IMR-90 (cell line): ENCODE measurements around the gene ARL10. TPM values are rescaled to one million over a fixed set of nuclear protein-coding genes. Genes with fewer than 3 reads are reported as not detected.

Experiments used
- ATAC-seq: fragments of 200-7000 bp; cut with Tn5 transposase; 2 replicates; pipeline ENCODE4 v1.9.1; 2020; ENCODE audit warnings: low read depth, mild to moderate bottlenecking, moderate library complexity
- Bru-seq: library from RNA; stranded (reverse); fragments of 400-500 nt; gene quantifications from one replicate; lab custom pipeline; 2021; lab: Mats Ljungman, UMichigan
- BruChase-seq, 2 experiments: library from RNA; stranded (reverse); fragments of 400-500 nt; gene quantifications; one replicate each; lab custom pipeline; 2021; lab: Mats Ljungman, UMichigan
- BruUV-seq: library from RNA; stranded (reverse); fragments of 400-500 nt; replicated peaks from 2 replicates; lab custom pipeline; 2021; lab: Mats Ljungman, UMichigan
- CTCF ChIA-PET: fragments of 300-600 bp; formaldehyde crosslinking; extraction: SDS; loops from one replicate; lab custom pipeline; 2021; ENCODE audit warnings: antibody characterized with exemption; lab: Yijun Ruan, JAX
- POLR2A ChIA-PET: fragments of 300-600 bp; sonication (Branson Sonifier 250); formaldehyde crosslinking; loops from one replicate; lab custom pipeline; 2022; ENCODE audit warnings: antibody characterized with exemption; ENCODE audit not compliant: unreplicated experiment; lab: Charles Lee
- DNase-seq: peaks from one replicate; pipeline ENCODE4 v3.0.0; 2013
- H2AFZ ChIP-seq: replicated peaks from 2 replicates; pipeline ENCODE3; 2013; ENCODE audit warnings: low read length, mild to moderate bottlenecking; ENCODE audit not compliant: poor library complexity
- H2AK5ac ChIP-seq: 2 replicates; pipeline ENCODE4 v1.6.1; 2013; ENCODE audit warnings: low read depth, low read length, inconsistent platforms
- H2AK9ac ChIP-seq: replicated peaks from 2 replicates; pipeline ENCODE3; 2013; ENCODE audit warnings: mild to moderate bottlenecking, low read depth, low read length, moderate library complexity; ENCODE audit not compliant: poor library complexity
- H2BK120ac ChIP-seq: 2 replicates; pipeline ENCODE4 v1.6.1; 2013; ENCODE audit warnings: low read depth, low read length, inconsistent platforms
- H2BK15ac ChIP-seq: 3 replicates; pipeline ENCODE4 v1.6.1; 2013; ENCODE audit warnings: low read depth, low read length, inconsistent platforms
- H2BK20ac ChIP-seq: 2 replicates; pipeline ENCODE4 v1.6.1; 2013; ENCODE audit warnings: low read depth, mild to moderate bottlenecking, inconsistent platforms, low read length, moderate library complexity
- H2BK5ac ChIP-seq: 2 replicates; pipeline ENCODE4 v1.6.1; 2013; ENCODE audit warnings: mild to moderate bottlenecking, low read depth, low read length, inconsistent platforms; ENCODE audit not compliant: poor library complexity, severe bottlenecking
- H3K14ac ChIP-seq: replicated peaks from 2 replicates; pipeline ENCODE4 v1.6.1; 2013; ENCODE audit warnings: low read depth, low read length, inconsistent platforms
- H3K18ac ChIP-seq: 2 replicates; pipeline ENCODE4 v1.6.1; 2013; ENCODE audit warnings: low read depth, low read length, control low read depth
- H3K23ac ChIP-seq: 2 replicates; pipeline ENCODE4 v1.6.1; 2013; ENCODE audit warnings: low read depth, low read length, inconsistent platforms
- H3K27ac ChIP-seq: 2 replicates; pipeline ENCODE4 v1.5.1; 2013; ENCODE audit warnings: mild to moderate bottlenecking, control low read depth, low read length; ENCODE audit not compliant: insufficient read depth
- H3K27me3 ChIP-seq: 2 replicates; pipeline ENCODE4 v1.6.1; 2013; ENCODE audit warnings: low read length; ENCODE audit not compliant: control insufficient read depth, insufficient read depth
- H3K36me3 ChIP-seq: 2 replicates; pipeline ENCODE4 v1.6.1; 2013; ENCODE audit warnings: low read length, mixed read lengths; ENCODE audit not compliant: control insufficient read depth, insufficient read depth
- H3K4ac ChIP-seq: 2 replicates; pipeline ENCODE4 v1.6.1; 2013; ENCODE audit warnings: low read depth, low read length, inconsistent platforms
- H3K4me1 ChIP-seq: 2 replicates; pipeline ENCODE4 v1.6.1; 2013; ENCODE audit warnings: low read length, mixed read lengths; ENCODE audit not compliant: control insufficient read depth, insufficient read depth
- H3K4me2 ChIP-seq: 2 replicates; pipeline ENCODE4 v1.6.1; 2013; ENCODE audit warnings: low read depth, mild to moderate bottlenecking, control low read depth, low read length, moderate library complexity
- H3K4me3 ChIP-seq: 2 replicates; pipeline ENCODE4 v1.5.1; 2013; ENCODE audit warnings: low read depth, mild to moderate bottlenecking, control low read depth, low read length, moderate library complexity; ENCODE audit not compliant: insufficient read depth
- H3K56ac ChIP-seq: 2 replicates; pipeline ENCODE4 v1.6.1; 2013; ENCODE audit warnings: low read length, inconsistent platforms; ENCODE audit not compliant: insufficient read depth; ENCODE audit errors: extremely low read depth
- H3K79me1 ChIP-seq, 2 experiments: 2 replicates each; pipeline ENCODE4 v1.6.1; 2013; ENCODE audit warnings: low read length in 2 of 2, inconsistent platforms in 1 of 2, low read depth in 1 of 2
- H3K9ac ChIP-seq: 2 replicates; pipeline ENCODE4 v1.6.1; 2013; ENCODE audit warnings: low read depth, low read length, control low read depth
- H3K9me1 ChIP-seq: 2 replicates; pipeline ENCODE4 v1.6.1; 2013; ENCODE audit warnings: low read length, inconsistent platforms; ENCODE audit not compliant: insufficient read depth
- H3K9me3 ChIP-seq: 2 replicates; pipeline ENCODE4 v1.6.1; 2013; ENCODE audit warnings: low read length; ENCODE audit not compliant: control insufficient read depth, insufficient read depth
- H4K20me1 ChIP-seq: 2 replicates; pipeline ENCODE4 v1.6.1; 2013; ENCODE audit warnings: low read length, inconsistent platforms; ENCODE audit not compliant: insufficient read depth
- H4K5ac ChIP-seq: 2 replicates; pipeline ENCODE4 v1.6.1; 2013; ENCODE audit warnings: mild to moderate bottlenecking, low read depth, low read length, control low read depth
- H4K8ac ChIP-seq, 2 experiments: 2 replicates each; pipeline ENCODE4 v1.6.1; 2013; ENCODE audit warnings: low read depth in 2 of 2, low read length in 2 of 2, control low read depth in 1 of 2, inconsistent platforms in 1 of 2
- H4K91ac ChIP-seq: 2 replicates; pipeline ENCODE4 v1.6.1; 2013; ENCODE audit warnings: low read depth, low read length, inconsistent platforms; ENCODE audit not compliant: insufficient read depth
- BHLHE40 ChIP-seq: fragments of 150-350 bp; IDR thresholded peaks from 2 replicates; pipeline ENCODE4 v1.6.1; 2016; ENCODE audit warnings: mild to moderate bottlenecking, low read depth, low read length
- CEBPB ChIP-seq: IDR thresholded peaks from 2 replicates; pipeline ENCODE4 v1.6.1; 2012; ENCODE audit warnings: low read depth, low read length, improper control_type of control experiment
- CHD1 ChIP-seq: IDR thresholded peaks from 2 replicates; pipeline ENCODE4 v1.6.1; 2012; ENCODE audit warnings: low read depth, low read length, improper control_type of control experiment
- FOS ChIP-seq: fragments of 150-350 bp; IDR thresholded peaks from 2 replicates; pipeline ENCODE4 v1.6.1; 2016; ENCODE audit warnings: low read depth, low read length
- MAZ ChIP-seq: IDR thresholded peaks from 2 replicates; pipeline ENCODE4 v1.6.1; 2012; ENCODE audit warnings: low read depth, mild to moderate bottlenecking, low read length, improper control_type of control experiment, moderate library complexity, borderline replicate concordance
- MXI1 ChIP-seq: IDR thresholded peaks from 2 replicates; pipeline ENCODE4 v1.6.1; 2012; ENCODE audit warnings: low read depth, mild to moderate bottlenecking, low read length, moderate library complexity, borderline replicate concordance
- NFE2L2 ChIP-seq: fragments of 150-350 bp; IDR thresholded peaks from 2 replicates; pipeline ENCODE4 v1.6.1; 2016; ENCODE audit warnings: low read depth, mild to moderate bottlenecking, low read length
- POLR2A ChIP-seq: IDR thresholded peaks from 2 replicates; pipeline ENCODE4 v1.6.1; 2012; ENCODE audit warnings: mild to moderate bottlenecking, low read depth, low read length
- RCOR1 ChIP-seq: IDR thresholded peaks from 2 replicates; pipeline ENCODE4 v1.6.1; 2012; ENCODE audit warnings: mild to moderate bottlenecking, low read length, improper control_type of control experiment; ENCODE audit not compliant: insufficient replicate concordance
- RFX5 ChIP-seq: IDR thresholded peaks from 2 replicates; pipeline ENCODE4 v1.8.0; 2012; ENCODE audit warnings: low read depth, mild to moderate bottlenecking, low read length, moderate library complexity
- WGBS, 2 experiments: methylation state at CpG; one replicate each; pipeline versions ENCODE4 v1.1.5 to v1.1.7; 2013; ENCODE audit warnings: missing lambda C conversion rate in 2 of 2; ENCODE audit not compliant: insufficient read length in 1 of 2; ENCODE audit errors: extremely low coverage in 2 of 2; 5-methylcytosine and 5-hydroxymethylcytosine counted together
- dilution Hi-C: fragments of 300-500 bp; cut with HindIII; formaldehyde crosslinking; loops from one replicate; pipeline ENCODE4 v1.14.3; 2018; ENCODE audit warnings: low sequenced_read_pairs; ENCODE audit not compliant: unreplicated experiment
- in situ Hi-C: fragments of 300-500 bp; cut with MboI; formaldehyde crosslinking; loops from 3 replicates; pipeline ENCODE4 v1.14.3; 2019; ENCODE audit warnings: low sequenced_read_pairs, inconsistent platforms, mixed read lengths
- intact Hi-C: fragments of 100-400 bp; cut with micrococcal nuclease; formaldehyde crosslinking; loops from 2 replicates; pipeline ENCODE4 v1.10.0; 2022
- long read RNA-seq: library from polyadenylated mRNA; unstranded; transcript quantifications from one replicate; pipeline ENCODE4 v2.0.0, GENCODE V29; 2021; ENCODE audit not compliant: unreplicated experiment
- polyA plus RNA-seq, 3 experiments: library from polyadenylated mRNA; depleted of rRNA; stranded (reverse); fragments of >200 nt; gene quantifications; 2 replicates each; pipeline ENCODE4 v1.2.3, GENCODE V29; 2012; ENCODE audit warnings: low replicate concordance in 1 of 3
- total RNA-seq: library from RNA; depleted of rRNA; stranded (reverse); fragments of >200 nt; gene quantifications from 2 replicates; pipeline ENCODE4 v1.2.3, GENCODE V29; 2012; rRNA removed
- TF ChIP-seq, protein P1 (sequence below): fragments of 150-350 bp; IDR thresholded peaks from 2 replicates; pipeline ENCODE4 v1.6.1; 2017; ENCODE audit warnings: mild to moderate bottlenecking, antibody characterized with exemption, low read length, low read depth
- TF ChIP-seq, protein P2 (sequence below): conservative IDR thresholded peaks from 2 replicates; pipeline ENCODE4 v1.5.1; 2012; ENCODE audit warnings: mild to moderate bottlenecking, low read depth, low read length, improper control_type of control experiment

Gene ARL10, protein sequence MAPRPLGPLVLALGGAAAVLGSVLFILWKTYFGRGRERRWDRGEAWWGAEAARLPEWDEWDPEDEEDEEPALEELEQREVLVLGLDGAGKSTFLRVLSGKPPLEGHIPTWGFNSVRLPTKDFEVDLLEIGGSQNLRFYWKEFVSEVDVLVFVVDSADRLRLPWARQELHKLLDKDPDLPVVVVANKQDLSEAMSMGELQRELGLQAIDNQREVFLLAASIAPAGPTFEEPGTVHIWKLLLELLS
- total RNA-seq (3.6 and 4.4 TPM in 2 replicates), polyA plus RNA-seq (2012; rRNA removed) (5.0 and 6.0 TPM in 2 replicates), Bru-seq, nascent RNA (percentile 71 among the genes with signal in this experiment), BruChase-seq, experiment 1, labeled RNA remaining after a 6-hour chase (percentile 89 among the genes with signal in this experiment), BruChase-seq, experiment 2, labeled RNA remaining after a 2-hour chase (percentile 94 among the genes with signal in this experiment)
- polyA plus RNA-seq (2012; cell fraction: cytosol; rRNA removed): 1.3 and 1.5 TPM in 2 replicates
- polyA plus RNA-seq (2012; cell fraction: nucleus; rRNA removed; ENCODE audit: low replicate concordance): 17.8 and 20.2 TPM in 2 replicates
- long read RNA-seq, full-length matches to known transcripts: 4 of 7 reads
- long read RNA-seq, partial matches to known transcripts: 2 of 7 reads
- long read RNA-seq, other reads (novel, unspliced or antisense): 1 of 7 reads

DNA sequence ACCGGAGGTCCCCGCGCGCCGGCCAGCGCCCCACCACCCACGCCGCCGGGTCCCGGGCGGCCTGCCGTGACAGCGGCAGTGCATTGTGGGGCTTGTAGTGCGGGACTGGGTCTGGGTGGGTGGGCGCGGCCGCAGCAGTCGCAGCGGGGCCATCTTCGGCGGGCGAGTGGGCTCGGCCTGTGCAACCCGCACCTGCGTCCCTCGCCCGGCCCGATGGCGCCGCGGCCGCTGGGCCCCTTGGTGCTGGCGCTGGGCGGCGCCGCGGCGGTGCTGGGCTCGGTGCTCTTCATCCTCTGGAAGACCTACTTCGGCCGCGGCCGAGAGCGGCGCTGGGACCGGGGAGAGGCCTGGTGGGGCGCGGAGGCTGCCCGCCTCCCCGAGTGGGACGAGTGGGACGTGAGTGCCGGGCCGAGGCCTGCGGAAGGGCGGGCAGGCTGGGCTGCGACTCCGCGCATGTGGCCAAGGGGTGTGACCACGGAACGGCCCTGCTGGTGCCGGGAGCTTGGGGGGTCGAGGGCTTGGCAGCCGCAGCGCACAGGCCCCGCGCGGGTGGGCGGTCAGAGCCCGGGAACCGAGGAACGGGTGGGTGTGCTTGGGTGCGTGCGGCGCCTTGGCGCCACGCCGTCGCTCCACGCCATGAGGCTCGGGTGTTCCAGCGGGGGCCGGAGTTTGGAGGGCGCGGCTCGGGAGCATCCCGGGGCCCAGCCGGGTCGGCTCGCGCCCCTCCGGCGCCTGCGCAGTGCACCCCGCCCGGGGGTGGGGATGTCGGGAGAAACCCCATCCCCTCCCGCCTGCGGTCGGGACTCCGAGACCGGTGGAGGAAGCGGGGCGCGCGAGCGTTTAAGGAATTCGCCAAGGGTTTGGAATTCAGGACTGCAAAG lies at the start of gene ARL10:
Gene ARL10, plus strand, starts transcription at position 137 of the 881 bp plus-strand sequence. Its CDS starts 77 bp downstream, at position 214.
- H2AFZ ChIP-seq: peak within 1 kb of the TSS; percentile 95
- BruUV-seq: no TSS peak
- peak within 1 kb of the TSS; percentile 58 for H3K4me3 ChIP-seq
- peak within 1 kb of the TSS; percentile 86 for H2AK9ac ChIP-seq
- peak within 1 kb of the TSS; percentile 47; the same call in 1 of the 2 replicates for H2BK20ac ChIP-seq
- WGBS, 2 experiments: 0% methylated on average over 38 of the region's 108 CpGs; no CpG with 5 or more reads in 1 of the 2 experiments
- H2BK15ac ChIP-seq: peak within 1 kb of the TSS; percentile 60; the same call in 1 of the 3 replicates
- H3K27ac ChIP-seq: peak within 1 kb of the TSS; percentile 64
- peak within 1 kb of the TSS; percentile 69 for H2BK5ac ChIP-seq
- DNase-seq: peak; percentile 55
- ATAC-seq: peak; percentile 68
- H3K4me1 ChIP-seq: peaks cover 7% of the 10 kb centered on the region
- H3K36me3 ChIP-seq: peaks cover 15% of the 10 kb centered on the region
- H3K27me3 ChIP-seq: no peaks in the 10 kb centered on the region
- intact Hi-C loops: no loop called here
- H3K23ac ChIP-seq: peak within 1 kb of the TSS; percentile 50
- peak within 1 kb of the TSS; percentile 96 for H4K5ac ChIP-seq
- ChIA-PET CTCF (no interaction called here), POLR2A (no interaction called here)
- peak within 1 kb of the TSS; percentile 83 for H4K91ac ChIP-seq
- H3K4me2 ChIP-seq: peak within 1 kb of the TSS; percentile 87
- peak within 1 kb of the TSS; percentile 95 to 100 for H4K8ac ChIP-seq
- peaks cover 4% of the 10 kb centered on the region for H3K9me1 ChIP-seq
- peak within 1 kb of the TSS; percentile 42 for H2BK120ac ChIP-seq
- H2AK5ac ChIP-seq: peak within 1 kb of the TSS; percentile 88
- peak within 1 kb of the TSS; percentile 78 for H3K9ac ChIP-seq
- peak within 1 kb of the TSS; percentile 81 for H3K14ac ChIP-seq
- dilution Hi-C loops: no loop called here
- peaks cover 15 to 23% of the 10 kb centered on the region in 2 experiments for H3K79me1 ChIP-seq
- H3K9me3 ChIP-seq: no peaks in the 10 kb centered on the region
- H4K20me1 ChIP-seq: no peaks in the 10 kb centered on the region
- in situ Hi-C loops: no loop called here
- H3K56ac ChIP-seq: 0 out of 2 replicates have a peak within 1 kb of the TSS, but pooled peaks have one; percentile 66
- peak within 1 kb of the TSS; percentile 90 for H3K4ac ChIP-seq
- H3K18ac ChIP-seq: peak within 1 kb of the TSS; percentile 21
- TF ChIP-seq MAZ (no peak), POLR2A (no peak), CEBPB (no peak), FOS (no peak), NFE2L2 (no peak), BHLHE40 (no peak), CHD1 (no peak), RFX5 (no peak), RCOR1 (no peak), MXI1 (peak; percentile 85)
- TF ChIP-seq, protein P1, sequence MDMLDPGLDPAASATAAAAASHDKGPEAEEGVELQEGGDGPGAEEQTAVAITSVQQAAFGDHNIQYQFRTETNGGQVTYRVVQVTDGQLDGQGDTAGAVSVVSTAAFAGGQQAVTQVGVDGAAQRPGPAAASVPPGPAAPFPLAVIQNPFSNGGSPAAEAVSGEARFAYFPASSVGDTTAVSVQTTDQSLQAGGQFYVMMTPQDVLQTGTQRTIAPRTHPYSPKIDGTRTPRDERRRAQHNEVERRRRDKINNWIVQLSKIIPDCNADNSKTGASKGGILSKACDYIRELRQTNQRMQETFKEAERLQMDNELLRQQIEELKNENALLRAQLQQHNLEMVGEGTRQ: peak; percentile 30; the same call in 1 of the 2 replicates
- TF ChIP-seq, protein P2, sequence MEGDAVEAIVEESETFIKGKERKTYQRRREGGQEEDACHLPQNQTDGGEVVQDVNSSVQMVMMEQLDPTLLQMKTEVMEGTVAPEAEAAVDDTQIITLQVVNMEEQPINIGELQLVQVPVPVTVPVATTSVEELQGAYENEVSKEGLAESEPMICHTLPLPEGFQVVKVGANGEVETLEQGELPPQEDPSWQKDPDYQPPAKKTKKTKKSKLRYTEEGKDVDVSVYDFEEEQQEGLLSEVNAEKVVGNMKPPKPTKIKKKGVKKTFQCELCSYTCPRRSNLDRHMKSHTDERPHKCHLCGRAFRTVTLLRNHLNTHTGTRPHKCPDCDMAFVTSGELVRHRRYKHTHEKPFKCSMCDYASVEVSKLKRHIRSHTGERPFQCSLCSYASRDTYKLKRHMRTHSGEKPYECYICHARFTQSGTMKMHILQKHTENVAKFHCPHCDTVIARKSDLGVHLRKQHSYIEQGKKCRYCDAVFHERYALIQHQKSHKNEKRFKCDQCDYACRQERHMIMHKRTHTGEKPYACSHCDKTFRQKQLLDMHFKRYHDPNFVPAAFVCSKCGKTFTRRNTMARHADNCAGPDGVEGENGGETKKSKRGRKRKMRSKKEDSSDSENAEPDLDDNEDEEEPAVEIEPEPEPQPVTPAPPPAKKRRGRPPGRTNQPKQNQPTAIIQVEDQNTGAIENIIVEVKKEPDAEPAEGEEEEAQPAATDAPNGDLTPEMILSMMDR: no peak
